A549 (cell line): ENCODE measurements around the gene THPO. TPM values are rescaled to one million over a fixed set of nuclear protein-coding genes. Genes with fewer than 3 reads are reported as not detected.

ENCODE experiments used
- ATAC-seq, 2 experiments: fragments of 200-7000 bp in 1 of 2; fragments of >200 bp in 1 of 2; cut with Nextera tagmentation in 1 of 2; cut with Tn5 transposase in 1 of 2; 3 replicates each; pipeline versions ENCODE4 v1.8.0 to v1.9.1; 2018 to 2020; ENCODE audit warnings: mild to moderate bottlenecking in 1 of 2, moderate library complexity in 1 of 2
- CTCF ChIA-PET: fragments of 300-600 bp; sonication (Branson Sonifier 250); formaldehyde crosslinking; extraction: SDS; loops from one replicate; lab custom pipeline; 2021; ENCODE audit warnings: antibody characterized with exemption, inconsistent platforms; lab: Yijun Ruan, JAX
- POLR2A ChIA-PET: fragments of 350-600 bp; formaldehyde crosslinking; extraction: SDS; loops from one replicate; lab custom pipeline; 2021; ENCODE audit warnings: antibody characterized with exemption, inconsistent platforms; lab: Yijun Ruan, JAX
- DNase-seq, 2 experiments: peaks; one replicate each; pipeline versions ENCODE4 v3.0.0 to v3.0.0-alpha.2; 2011 to 2016; ENCODE audit warnings: low read depth in 1 of 2, low spot score in 1 of 2
- FAIRE-seq: peaks from 2 replicates; lab custom pipeline; 2011; peaks lifted over from hg19 to GRCh38; lab: Jason Lieb, UNC
- H3K27ac ChIP-seq, 2 experiments: fragments of >200 bp; sonication (Bioruptor Twin); formaldehyde crosslinking; 3 replicates each; pipeline ENCODE4 v1.5.1; 2016 to 2017
- H3K4me1 ChIP-seq: fragments of >200 bp; sonication (Bioruptor Twin); formaldehyde crosslinking; 3 replicates; pipeline ENCODE4 v1.6.1; 2016
- H3K4me2 ChIP-seq: fragments of >200 bp; sonication (Bioruptor Twin); formaldehyde crosslinking; 3 replicates; pipeline ENCODE4 v1.6.1; 2016
- H3K4me3 ChIP-seq: fragments of >200 bp; sonication (Bioruptor Twin); formaldehyde crosslinking; 3 replicates; pipeline ENCODE4 v1.5.1; 2016
- H3K9me3 ChIP-seq: fragments of >200 bp; sonication (Bioruptor Twin); formaldehyde crosslinking; 3 replicates; pipeline ENCODE4 v1.6.1; 2016
- CHD4 ChIP-seq: fragments of 200-600 bp; sonication (generic); IDR thresholded peaks from 2 replicates; pipeline ENCODE4 v1.6.1; 2016; ENCODE audit warnings: antibody characterized with exemption, mild to moderate bottlenecking, borderline replicate concordance
- EHMT2 ChIP-seq: fragments of 200-600 bp; sonication (generic); IDR thresholded peaks from 2 replicates; pipeline ENCODE4 v1.6.1; 2016; ENCODE audit warnings: antibody characterized with exemption, low read depth, mild to moderate bottlenecking, moderate library complexity
- FOXS1 ChIP-seq: fragments of 250-450 bp; sonication (Bioruptor Pico); IDR thresholded peaks from 2 replicates; pipeline ENCODE4 v1.5.0; 2020; ENCODE audit warnings: mild to moderate bottlenecking, moderate library complexity
- HOXA7 ChIP-seq: fragments of 250-450 bp; sonication (Bioruptor Pico); IDR thresholded peaks from 2 replicates; pipeline ENCODE4 v1.5.0; 2020; ENCODE audit warnings: mild to moderate bottlenecking, moderate library complexity
- HOXB13 ChIP-seq: fragments of 250-450 bp; sonication (Bioruptor Pico); IDR thresholded peaks from 2 replicates; pipeline ENCODE4 v1.5.0; 2020; ENCODE audit warnings: low read depth, mild to moderate bottlenecking, moderate library complexity
- HOXB5 ChIP-seq: fragments of 250-450 bp; sonication (Bioruptor Pico); IDR thresholded peaks from 2 replicates; pipeline ENCODE4 v1.5.0; 2020; ENCODE audit warnings: mild to moderate bottlenecking, moderate library complexity
- MAZ ChIP-seq: fragments of 150-350 bp; IDR thresholded peaks from 2 replicates; pipeline ENCODE4 v1.6.1; 2014; ENCODE audit warnings: antibody characterized with exemption, low read depth, low read length, borderline replicate concordance
- PHF8 ChIP-seq: fragments of 200-600 bp; sonication (generic); IDR thresholded peaks from 2 replicates; pipeline ENCODE4 v1.6.1; 2016; ENCODE audit warnings: low read depth, mild to moderate bottlenecking, antibody characterized with exemption, moderate library complexity, borderline replicate concordance
- RCOR1 ChIP-seq: fragments of 150-350 bp; IDR thresholded peaks from 2 replicates; pipeline ENCODE4 v1.6.1; 2014; ENCODE audit warnings: antibody characterized with exemption, low read length, low read depth
- SMC3 ChIP-seq: fragments of >200 bp; sonication (Bioruptor Twin); formaldehyde crosslinking; IDR thresholded peaks from 3 replicates; pipeline ENCODE4 v1.6.1; 2018; ENCODE audit warnings: inconsistent platforms
- TP53 ChIP-seq: fragments of 250-450 bp; sonication (Bioruptor Pico); IDR thresholded peaks from 2 replicates; pipeline ENCODE4 v1.5.0; 2021; ENCODE audit warnings: mild to moderate bottlenecking, moderate library complexity
- ZNF302 ChIP-seq: fragments of 250-450 bp; sonication (Bioruptor Pico); IDR thresholded peaks from 2 replicates; pipeline ENCODE4 v1.9.0; 2021; ENCODE audit warnings: inconsistent platforms, mild to moderate bottlenecking, moderate library complexity
- ZSCAN20 ChIP-seq: fragments of 250-450 bp; sonication (Bioruptor Pico); IDR thresholded peaks from 2 replicates; pipeline ENCODE4 v1.8.0; 2022; ENCODE audit warnings: mild to moderate bottlenecking, moderate library complexity
- WGBS: methylation state at CpG from one replicate; pipeline ENCODE4 v1.1.6; 2017; ENCODE audit errors: missing lambda C conversion rate; 5-methylcytosine and 5-hydroxymethylcytosine counted together
- polyA plus RNA-seq, 4 experiments: library from polyadenylated mRNA; depleted of rRNA in 3 of 4; stranded (reverse); fragments of >200 nt; fragmentation: RNase III in 1 of 4; extraction: RNeasy Plus Mini Kit Qiagen cat#74134 plus additional on column Dnase treatment in 1 of 4; gene quantifications; 2 replicates in 3 of 4; 3 replicates in 1 of 4; pipeline ENCODE4 v1.2.3, GENCODE V29; 2011 to 2017
- TF ChIP-seq, protein P1 (sequence below): fragments of 200-600 bp; sonication (generic); IDR thresholded peaks from 2 replicates; pipeline ENCODE4 v1.6.1; 2016; ENCODE audit warnings: antibody characterized with exemption, mild to moderate bottlenecking, moderate library complexity
- TF ChIP-seq, protein P2 (sequence below): IDR thresholded peaks from 2 replicates; pipeline ENCODE4 v1.6.1; 2012; ENCODE audit warnings: low read depth, borderline replicate concordance
- TF ChIP-seq, protein P3 (sequence below): fragments of 150-350 bp; IDR thresholded peaks from 2 replicates; pipeline ENCODE4 v1.6.1; 2014; ENCODE audit warnings: low read depth, mild to moderate bottlenecking, low read length
- TF ChIP-seq, protein P4 (sequence below): fragments of 250-450 bp; sonication (Bioruptor Pico); IDR thresholded peaks from 2 replicates; pipeline ENCODE4 v1.5.0; 2020; ENCODE audit warnings: low read depth, mild to moderate bottlenecking, moderate library complexity
- TF ChIP-seq, protein P5 (sequence below): IDR thresholded peaks from 2 replicates; pipeline ENCODE4 v1.6.1; 2012
- TF ChIP-seq, protein P6 (sequence below): fragments of >200 bp; sonication (Bioruptor Twin); formaldehyde crosslinking; IDR thresholded peaks from 3 replicates; pipeline ENCODE4 v1.5.1; 2016

THPO gene
- polyA plus RNA-seq, 2 of the 4 experiments (the other 2 are of a cell fraction): 0.06 TPM; not detected in 1

DNA sequence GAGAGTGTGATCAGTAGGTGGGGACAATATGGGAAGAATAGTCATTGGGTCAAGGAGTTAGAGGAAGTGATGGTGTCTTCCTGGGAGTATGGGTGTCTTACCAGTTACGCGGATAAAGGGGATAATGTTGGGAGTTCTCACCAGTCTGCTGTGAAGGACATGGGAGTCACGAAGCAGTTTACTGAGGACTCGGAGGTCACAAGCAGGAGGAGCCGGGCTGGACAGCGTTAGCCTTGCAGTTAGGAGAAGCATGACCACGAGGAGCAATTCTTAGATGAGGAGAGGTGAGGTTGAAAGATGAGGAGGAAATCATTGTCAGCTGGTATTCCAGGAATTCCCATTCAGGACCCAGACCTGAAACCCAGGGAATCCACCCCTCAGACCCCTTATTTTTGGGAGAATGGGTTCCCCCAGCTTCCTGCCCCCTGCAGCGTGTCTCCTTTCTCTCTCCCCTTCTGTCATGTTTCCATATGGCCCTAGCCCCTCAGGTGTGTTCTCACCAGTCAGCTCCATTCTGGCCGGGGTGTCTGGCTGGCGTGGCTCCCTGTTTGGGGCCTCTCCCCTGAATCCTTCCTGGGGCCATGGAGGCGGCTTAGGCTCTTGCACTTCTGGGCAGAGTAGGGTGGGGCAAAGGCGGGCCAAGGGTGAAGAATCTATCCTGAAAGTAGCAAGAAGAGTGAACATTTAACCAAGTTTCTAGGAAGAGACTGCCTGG is 2.1 kb downstream of the THPO start (continued):
- TF ChIP-seq, protein P1, sequence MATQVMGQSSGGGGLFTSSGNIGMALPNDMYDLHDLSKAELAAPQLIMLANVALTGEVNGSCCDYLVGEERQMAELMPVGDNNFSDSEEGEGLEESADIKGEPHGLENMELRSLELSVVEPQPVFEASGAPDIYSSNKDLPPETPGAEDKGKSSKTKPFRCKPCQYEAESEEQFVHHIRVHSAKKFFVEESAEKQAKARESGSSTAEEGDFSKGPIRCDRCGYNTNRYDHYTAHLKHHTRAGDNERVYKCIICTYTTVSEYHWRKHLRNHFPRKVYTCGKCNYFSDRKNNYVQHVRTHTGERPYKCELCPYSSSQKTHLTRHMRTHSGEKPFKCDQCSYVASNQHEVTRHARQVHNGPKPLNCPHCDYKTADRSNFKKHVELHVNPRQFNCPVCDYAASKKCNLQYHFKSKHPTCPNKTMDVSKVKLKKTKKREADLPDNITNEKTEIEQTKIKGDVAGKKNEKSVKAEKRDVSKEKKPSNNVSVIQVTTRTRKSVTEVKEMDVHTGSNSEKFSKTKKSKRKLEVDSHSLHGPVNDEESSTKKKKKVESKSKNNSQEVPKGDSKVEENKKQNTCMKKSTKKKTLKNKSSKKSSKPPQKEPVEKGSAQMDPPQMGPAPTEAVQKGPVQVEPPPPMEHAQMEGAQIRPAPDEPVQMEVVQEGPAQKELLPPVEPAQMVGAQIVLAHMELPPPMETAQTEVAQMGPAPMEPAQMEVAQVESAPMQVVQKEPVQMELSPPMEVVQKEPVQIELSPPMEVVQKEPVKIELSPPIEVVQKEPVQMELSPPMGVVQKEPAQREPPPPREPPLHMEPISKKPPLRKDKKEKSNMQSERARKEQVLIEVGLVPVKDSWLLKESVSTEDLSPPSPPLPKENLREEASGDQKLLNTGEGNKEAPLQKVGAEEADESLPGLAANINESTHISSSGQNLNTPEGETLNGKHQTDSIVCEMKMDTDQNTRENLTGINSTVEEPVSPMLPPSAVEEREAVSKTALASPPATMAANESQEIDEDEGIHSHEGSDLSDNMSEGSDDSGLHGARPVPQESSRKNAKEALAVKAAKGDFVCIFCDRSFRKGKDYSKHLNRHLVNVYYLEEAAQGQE: no peak
- TF ChIP-seq PHF8: no peak
- TF ChIP-seq RCOR1: no peak
- no peak for TF ChIP-seq HOXB5 (CRISPR knock-in tag)

DNA sequence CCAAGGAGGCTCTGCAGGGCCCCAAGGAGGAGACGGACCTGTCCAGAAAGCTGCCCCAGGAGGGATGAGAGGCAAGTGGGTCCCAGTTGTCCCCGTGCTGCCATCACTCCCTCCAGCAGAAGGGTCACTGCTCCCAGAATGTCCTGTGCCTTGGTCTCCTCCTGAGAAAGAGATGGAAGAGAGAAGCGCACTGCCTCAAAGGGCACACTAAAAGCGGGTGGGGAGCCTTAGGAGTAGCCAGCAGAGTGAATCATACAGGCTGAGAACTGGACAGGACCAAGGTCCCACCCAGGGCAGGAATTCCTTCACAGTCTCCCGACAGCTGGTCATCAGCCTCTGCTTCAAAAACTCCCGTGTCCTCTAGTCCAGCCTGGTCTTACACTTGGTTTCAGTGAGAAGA is 4.6 kb downstream of the THPO start:
- no peak overlapping the region for H3K4me3 ChIP-seq
- DNase-seq (no peak), ATAC-seq (no peak), FAIRE-seq (no peak)
- ChIA-PET POLR2A (no interaction called here), CTCF (interaction anchor here (0.7 to 13.6 kb wide), 10 partner anchors 10 to 188 kb away, joined by 3 to 171 read pairs (median 10); partner anchors contain the start of gene EPHB3)
- 53% methylated on average over 6 of the region's 6 CpGs for WGBS
- TF ChIP-seq CHD4 (no peak), ZSCAN20 (CRISPR knock-in tag) (no peak), HOXA7 (CRISPR knock-in tag) (no peak)
- TF ChIP-seq, protein P2, sequence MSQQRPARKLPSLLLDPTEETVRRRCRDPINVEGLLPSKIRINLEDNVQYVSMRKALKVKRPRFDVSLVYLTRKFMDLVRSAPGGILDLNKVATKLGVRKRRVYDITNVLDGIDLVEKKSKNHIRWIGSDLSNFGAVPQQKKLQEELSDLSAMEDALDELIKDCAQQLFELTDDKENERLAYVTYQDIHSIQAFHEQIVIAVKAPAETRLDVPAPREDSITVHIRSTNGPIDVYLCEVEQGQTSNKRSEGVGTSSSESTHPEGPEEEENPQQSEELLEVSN: no peak
- TF ChIP-seq, protein P3, sequence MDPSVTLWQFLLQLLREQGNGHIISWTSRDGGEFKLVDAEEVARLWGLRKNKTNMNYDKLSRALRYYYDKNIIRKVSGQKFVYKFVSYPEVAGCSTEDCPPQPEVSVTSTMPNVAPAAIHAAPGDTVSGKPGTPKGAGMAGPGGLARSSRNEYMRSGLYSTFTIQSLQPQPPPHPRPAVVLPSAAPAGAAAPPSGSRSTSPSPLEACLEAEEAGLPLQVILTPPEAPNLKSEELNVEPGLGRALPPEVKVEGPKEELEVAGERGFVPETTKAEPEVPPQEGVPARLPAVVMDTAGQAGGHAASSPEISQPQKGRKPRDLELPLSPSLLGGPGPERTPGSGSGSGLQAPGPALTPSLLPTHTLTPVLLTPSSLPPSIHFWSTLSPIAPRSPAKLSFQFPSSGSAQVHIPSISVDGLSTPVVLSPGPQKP: no peak
- TF ChIP-seq, protein P4, sequence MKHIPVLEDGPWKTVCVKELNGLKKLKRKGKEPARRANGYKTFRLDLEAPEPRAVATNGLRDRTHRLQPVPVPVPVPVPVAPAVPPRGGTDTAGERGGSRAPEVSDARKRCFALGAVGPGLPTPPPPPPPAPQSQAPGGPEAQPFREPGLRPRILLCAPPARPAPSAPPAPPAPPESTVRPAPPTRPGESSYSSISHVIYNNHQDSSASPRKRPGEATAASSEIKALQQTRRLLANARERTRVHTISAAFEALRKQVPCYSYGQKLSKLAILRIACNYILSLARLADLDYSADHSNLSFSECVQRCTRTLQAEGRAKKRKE (CRISPR knock-in tag): no peak
- no peaks in the 10 kb centered on the region for H3K9me3 ChIP-seq
- H3K27ac ChIP-seq: no peak overlapping the region
- peaks cover 12% of the 10 kb centered on the region; the same call in 2 of the 3 replicates for H3K4me1 ChIP-seq
- H3K4me2 ChIP-seq: no peak overlapping the region

DNA sequence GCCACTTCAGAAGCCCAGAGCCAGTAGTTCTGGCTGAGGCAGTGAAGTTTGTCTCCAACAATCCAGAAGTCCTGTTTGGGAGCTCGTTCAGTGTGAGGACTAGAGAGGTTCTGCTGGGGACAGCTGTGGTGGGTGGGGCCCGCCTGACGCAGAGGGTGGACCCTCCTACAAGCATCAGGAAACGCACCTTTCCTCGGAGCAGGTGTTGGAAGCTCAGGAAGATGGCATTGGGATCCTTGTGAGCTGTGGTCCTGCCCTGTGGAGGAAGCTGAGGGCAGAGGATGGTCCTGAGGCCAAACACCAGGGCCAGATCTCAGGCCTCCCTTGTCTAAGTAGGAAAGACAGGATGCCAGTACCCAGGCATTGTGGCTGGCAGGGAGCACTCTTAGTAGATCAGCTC is 5.1 kb downstream of the THPO start:
- no peaks in the 10 kb centered on the region for H3K9me3 ChIP-seq
- FAIRE-seq: no peak
- TF ChIP-seq, protein P5, sequence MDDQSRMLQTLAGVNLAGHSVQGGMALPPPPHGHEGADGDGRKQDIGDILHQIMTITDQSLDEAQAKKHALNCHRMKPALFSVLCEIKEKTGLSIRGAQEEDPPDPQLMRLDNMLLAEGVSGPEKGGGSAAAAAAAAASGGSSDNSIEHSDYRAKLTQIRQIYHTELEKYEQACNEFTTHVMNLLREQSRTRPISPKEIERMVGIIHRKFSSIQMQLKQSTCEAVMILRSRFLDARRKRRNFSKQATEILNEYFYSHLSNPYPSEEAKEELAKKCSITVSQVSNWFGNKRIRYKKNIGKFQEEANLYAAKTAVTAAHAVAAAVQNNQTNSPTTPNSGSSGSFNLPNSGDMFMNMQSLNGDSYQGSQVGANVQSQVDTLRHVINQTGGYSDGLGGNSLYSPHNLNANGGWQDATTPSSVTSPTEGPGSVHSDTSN: no peak
- TF ChIP-seq MAZ (no peak), EHMT2 (no peak), TP53 (CRISPR knock-in tag) (no peak), SMC3 (no peak), FOXS1 (CRISPR knock-in tag) (no peak), CHD4 (no peak), ZNF302 (CRISPR knock-in tag) (no peak), HOXB13 (CRISPR knock-in tag) (no peak), HOXB5 (CRISPR knock-in tag) (no peak)
- TF ChIP-seq, protein P6, sequence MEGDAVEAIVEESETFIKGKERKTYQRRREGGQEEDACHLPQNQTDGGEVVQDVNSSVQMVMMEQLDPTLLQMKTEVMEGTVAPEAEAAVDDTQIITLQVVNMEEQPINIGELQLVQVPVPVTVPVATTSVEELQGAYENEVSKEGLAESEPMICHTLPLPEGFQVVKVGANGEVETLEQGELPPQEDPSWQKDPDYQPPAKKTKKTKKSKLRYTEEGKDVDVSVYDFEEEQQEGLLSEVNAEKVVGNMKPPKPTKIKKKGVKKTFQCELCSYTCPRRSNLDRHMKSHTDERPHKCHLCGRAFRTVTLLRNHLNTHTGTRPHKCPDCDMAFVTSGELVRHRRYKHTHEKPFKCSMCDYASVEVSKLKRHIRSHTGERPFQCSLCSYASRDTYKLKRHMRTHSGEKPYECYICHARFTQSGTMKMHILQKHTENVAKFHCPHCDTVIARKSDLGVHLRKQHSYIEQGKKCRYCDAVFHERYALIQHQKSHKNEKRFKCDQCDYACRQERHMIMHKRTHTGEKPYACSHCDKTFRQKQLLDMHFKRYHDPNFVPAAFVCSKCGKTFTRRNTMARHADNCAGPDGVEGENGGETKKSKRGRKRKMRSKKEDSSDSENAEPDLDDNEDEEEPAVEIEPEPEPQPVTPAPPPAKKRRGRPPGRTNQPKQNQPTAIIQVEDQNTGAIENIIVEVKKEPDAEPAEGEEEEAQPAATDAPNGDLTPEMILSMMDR: no peak
- TF ChIP-seq, all 56 proteins: peak for 0
- ATAC-seq (peak in 1 of 2 experiments; percentile 17; a peak in 1 of 6 replicates), DNase-seq (no peak)
- ChIA-PET CTCF (interaction anchor here (0.9 to 13.6 kb wide), 10 partner anchors 9 to 188 kb away, joined by 3 to 171 read pairs (median 16); partner anchors contain the start of gene EPHB3), POLR2A (interaction anchor here (1.3 kb wide), 1 partner anchor 145 kb away, joined by 3 read pairs; no protein-coding TSS in a partner anchor)
- H3K4me1 ChIP-seq: peaks cover 10% of the 10 kb centered on the region; the same call in 2 of the 3 replicates
- 67% methylated on average over 2 of the region's 5 CpGs for WGBS
- H3K4me3 ChIP-seq: no peak overlapping the region
- H3K4me2 ChIP-seq: no peak overlapping the region
- no peak overlapping the region for H3K27ac ChIP-seq
